GM10847 (cell line): ENCODE data around the gene DRICH1.

ENCODE experiments used
- POLR2A ChIP-seq: IDR thresholded peaks from 2 replicates; pipeline ENCODE4 v1.6.1; 2011; ENCODE audit not compliant: insufficient read length; ENCODE audit errors: extremely low read depth

The DRICH1 gene

GRCh38 chr22:23591201-23591791 lies 40.8 kb downstream of the DRICH1 start:
- TF ChIP-seq POLR2A: no peak

GRCh38 chr22:23583836-23584235 lies 48.3 kb downstream of the DRICH1 start:
- no peak for TF ChIP-seq POLR2A

GRCh38 chr22:23583153-23583552 lies 49.0 kb downstream of the DRICH1 start:
- no peak for TF ChIP-seq POLR2A

- TF ChIP-seq POLR2A: no peak
Observed at GRCh38 chr22:23581260-23581650, 50.9 kb downstream of the DRICH1 start.

DNA sequence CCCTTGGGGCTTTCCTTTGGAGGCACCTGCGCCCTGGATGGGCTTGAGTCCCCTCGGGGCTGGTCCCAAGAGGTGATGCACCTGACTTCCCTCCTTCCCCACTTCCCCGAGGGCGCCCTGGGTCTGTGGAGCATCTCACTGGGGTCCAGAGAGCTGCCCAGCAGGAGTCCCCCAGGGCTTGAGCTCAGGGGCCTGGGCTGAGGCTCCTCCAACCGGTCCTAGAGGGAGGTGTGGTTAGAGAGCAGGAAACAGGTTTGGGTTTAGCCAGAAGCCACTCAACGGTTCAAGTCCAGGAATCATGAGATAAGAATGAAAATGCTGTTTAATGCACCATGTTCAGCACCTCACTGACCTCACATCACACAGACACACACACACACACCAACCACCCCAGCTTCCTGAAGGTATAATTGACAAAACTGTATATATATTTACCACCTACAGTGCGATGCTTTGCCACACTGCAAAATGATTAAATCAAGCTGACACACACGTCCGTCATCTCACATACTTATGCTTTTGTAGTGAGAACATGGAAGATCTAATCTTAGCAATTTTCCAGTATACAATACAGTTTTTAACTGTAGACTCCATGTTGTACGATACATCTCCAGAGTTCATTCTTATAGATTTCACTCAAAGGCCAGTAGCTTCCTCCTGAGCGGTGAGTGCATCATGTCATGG lies 51.4 kb downstream of the DRICH1 start:
- TF ChIP-seq POLR2A: no peak

DNA sequence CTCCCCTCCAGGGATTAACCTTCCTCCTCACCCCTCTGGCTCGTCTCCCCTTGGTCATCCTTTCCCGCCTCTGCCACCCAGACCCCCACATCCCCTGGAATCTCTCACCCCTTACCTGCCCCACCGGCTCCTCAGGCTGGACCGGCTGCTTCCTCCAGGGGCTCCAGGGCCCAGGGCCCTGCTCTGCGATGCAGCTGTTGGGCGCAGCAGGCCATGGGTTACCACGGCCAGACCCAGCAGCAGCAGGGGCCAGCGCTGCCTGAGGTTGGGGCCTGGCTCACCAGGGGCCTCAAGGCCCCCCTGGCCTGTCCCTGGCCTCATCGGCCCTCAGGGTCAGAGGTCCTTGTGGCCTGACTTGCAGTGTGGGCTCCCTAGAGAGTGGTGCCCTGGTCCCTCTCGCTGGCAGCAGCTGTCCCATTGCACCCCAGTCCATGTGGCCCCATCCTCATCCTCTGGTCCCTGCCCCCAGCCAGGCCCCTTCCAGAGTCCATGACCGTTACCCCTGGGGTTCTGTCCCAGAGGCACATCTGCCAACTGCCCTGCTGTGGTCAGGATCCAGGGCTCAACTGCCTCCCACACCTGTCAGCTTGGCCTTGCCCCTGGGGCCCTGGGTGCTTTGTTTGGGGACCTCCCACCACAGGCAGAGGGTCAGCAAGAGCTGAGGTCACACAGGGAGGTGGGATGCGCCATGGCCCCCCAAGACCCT lies 52.1 kb downstream of the DRICH1 start, which contains the start of gene IGLL1:
Gene IGLL1, minus strand, starts transcription at position 421 of the 706 bp plus-strand sequence. Its CDS starts 100 bp downstream, at position 321.
- no peak for TF ChIP-seq POLR2A

- TF ChIP-seq POLR2A: no peak
Observed at GRCh38 chr22:23579280-23579679, 52.8 kb downstream of the DRICH1 start.

DNA sequence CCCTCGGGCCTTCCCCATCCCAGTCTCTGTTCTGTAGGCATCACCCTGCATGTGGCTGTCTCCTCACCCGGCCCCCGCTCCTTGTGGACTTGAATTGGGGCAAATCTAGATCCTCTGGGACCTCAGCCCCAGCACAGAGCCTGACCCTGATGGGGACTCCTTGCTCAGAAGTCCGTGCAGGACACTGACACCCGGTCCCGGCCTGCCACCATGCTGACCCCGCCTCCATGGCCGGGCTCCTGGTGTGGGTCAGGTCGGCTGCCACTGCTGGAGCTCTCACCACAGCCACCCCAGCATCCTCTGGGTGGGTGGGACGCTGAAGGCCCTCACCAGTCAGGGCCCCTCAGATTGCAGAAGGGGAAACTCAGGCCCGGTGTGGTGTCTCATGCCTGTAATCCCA lies 53.8 kb downstream of the DRICH1 start:
- no peak for TF ChIP-seq POLR2A

- TF ChIP-seq POLR2A: no peak
Observed at GRCh38 chr22:23576681-23577080, 55.4 kb downstream of the DRICH1 start.

GRCh38 chr22:23575601-23576000 lies 56.5 kb downstream of the DRICH1 start:
- TF ChIP-seq POLR2A: no peak

DNA sequence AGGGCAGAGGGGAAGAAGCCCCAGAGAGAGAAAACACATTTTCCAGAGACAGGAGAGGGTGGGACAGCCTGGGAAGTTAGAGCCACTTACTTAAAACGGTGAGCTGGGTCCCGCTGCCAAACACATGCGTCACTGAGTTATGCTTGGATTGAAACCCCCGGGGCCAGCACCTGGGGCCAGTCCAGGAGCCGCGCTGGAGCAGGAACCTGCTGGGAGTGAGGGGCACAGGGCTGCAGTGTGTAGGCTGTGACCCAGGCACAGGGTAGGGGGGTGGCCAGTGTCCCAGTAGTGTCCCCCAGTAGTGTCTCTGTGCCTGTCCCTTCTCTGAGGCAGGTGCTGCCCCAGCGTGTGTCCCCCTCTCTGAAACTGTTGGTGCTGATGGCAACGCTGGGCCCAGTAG lies 57.2 kb downstream of the DRICH1 start:
- no peak for TF ChIP-seq POLR2A

GRCh38 chr22:23574371-23574811 lies 57.7 kb downstream of the DRICH1 start:
- no peak for TF ChIP-seq POLR2A

GRCh38 chr22:23571486-23571885 lies 60.6 kb downstream of the DRICH1 start:
- TF ChIP-seq POLR2A: no peak

DNA sequence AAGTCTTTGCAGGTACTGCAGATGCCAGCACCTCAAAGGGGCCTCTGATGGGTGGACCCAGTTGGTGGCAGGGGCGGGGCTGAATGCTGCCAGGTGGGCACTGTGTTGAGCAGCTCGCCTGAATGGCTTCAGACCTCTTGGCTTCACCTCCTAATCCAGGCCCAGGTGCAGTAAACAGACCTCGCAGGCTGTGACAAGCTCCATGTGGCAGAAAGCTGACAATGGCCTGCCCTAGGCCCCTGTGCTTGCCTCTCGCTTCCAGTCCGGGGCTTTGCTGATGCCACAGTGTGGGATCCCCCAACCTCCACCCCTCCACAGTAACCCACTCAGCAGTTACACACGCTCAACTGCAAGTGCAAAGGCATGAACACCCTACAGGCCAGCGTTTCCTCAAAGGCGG lies 61.4 kb downstream of the DRICH1 start:
- no peak for TF ChIP-seq POLR2A

DNA sequence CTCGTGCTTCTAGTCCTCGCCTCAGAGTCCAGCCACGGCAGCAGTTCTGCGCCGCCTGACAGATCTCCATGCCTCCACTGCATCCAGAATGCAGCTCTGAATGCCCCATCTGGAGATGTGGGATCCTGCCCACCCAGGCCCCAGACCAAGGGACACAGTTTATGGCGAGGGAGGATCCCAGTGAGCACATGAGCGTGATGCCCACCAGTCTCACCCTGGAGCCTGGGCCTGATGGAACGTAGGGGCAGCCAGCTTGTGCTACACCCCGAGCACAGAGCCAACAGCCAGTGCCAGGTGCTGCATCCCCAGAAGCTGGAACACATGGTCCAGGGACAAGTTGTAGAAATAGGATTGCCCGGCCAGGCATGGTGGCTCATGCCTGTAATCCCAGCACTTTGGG lies 62.4 kb downstream of the DRICH1 start:
- no peak for TF ChIP-seq POLR2A

DNA sequence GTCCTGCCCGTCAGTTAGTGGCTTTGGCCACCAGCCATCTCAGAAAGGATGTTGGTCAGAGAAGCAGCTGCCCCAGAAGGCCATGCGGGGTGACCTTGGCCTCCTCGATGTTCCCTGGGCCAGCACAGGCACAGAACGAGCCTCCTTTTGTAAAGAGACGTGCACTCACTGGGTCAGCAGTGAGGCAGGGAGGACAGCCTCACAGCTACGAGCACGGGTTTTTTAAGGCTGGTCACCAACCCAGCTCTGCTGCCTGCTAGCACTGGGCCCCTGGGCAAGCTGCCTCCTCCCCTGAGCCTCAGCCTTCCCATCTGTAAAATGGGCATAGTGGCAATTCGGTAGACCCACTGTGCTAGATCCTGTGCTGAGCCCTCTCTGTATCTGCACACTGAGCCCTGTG lies 62.8 kb downstream of the DRICH1 start:
- TF ChIP-seq POLR2A: no peak
